Kasumi-1 (cell line): ENCODE measurements around the gene COL18A1.

ENCODE experiments used
- DNase-seq, 2 experiments: peaks; one replicate each; lab custom pipeline; 2025; lab: John Stamatoyannopoulos, UW

The COL18A1 gene

DNA sequence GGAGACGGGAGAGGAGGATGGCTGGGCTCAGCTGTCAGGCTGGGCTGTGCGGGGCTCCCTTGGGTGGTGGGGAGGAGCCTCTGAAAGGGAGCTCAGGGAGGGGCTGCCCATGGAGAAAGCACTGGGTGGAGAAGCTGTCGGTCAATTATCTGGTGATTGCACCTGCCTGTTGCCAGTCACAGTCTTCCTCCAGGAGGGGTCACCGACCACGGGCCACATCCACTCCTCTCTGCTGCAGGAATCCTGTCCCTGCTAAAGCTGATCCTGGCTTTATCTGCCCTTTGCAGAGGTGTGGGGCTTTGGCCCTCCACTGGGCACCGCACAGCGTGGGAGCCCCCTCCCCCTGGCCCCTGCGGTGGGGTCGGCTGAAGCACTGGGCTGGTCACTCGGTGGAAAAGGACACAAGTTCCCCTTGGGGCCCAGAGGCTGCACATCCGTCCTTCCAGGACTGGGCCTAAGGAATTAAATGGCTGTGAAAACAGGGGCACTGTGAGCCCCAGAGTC lies 21.8 kb upstream of the COL18A1 start:
- DNase-seq, result no peak

DNA sequence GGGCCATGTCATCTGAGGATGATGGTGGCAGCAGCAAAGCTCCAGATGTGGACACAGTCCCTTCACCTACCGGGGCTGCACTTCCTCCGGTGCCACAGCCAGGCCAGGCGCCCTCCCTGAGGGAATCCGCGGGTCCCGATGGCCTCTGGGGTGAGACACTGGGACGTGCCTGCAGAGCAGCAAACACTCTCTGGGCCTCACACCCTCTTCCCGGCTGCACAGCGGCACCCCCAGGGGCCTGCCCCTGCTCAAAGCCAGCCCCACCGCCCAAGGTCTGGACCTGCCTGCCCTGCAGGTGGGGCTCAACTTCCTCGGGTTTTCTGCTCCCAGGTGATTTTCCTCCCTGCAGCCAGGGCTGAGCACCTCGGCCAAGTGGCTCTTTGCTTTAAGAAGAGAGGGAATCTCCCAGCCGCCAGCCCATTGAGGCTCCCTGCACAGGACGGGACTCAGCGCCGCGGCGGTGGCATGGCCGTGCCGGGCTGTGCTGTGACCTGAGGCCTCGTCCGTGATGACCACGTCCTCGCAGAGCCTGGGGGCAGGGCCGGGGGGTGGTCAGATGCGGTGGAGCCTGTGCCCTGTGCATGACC lies 21.3 kb upstream of the COL18A1 start:
- no peak for DNase-seq

DNA sequence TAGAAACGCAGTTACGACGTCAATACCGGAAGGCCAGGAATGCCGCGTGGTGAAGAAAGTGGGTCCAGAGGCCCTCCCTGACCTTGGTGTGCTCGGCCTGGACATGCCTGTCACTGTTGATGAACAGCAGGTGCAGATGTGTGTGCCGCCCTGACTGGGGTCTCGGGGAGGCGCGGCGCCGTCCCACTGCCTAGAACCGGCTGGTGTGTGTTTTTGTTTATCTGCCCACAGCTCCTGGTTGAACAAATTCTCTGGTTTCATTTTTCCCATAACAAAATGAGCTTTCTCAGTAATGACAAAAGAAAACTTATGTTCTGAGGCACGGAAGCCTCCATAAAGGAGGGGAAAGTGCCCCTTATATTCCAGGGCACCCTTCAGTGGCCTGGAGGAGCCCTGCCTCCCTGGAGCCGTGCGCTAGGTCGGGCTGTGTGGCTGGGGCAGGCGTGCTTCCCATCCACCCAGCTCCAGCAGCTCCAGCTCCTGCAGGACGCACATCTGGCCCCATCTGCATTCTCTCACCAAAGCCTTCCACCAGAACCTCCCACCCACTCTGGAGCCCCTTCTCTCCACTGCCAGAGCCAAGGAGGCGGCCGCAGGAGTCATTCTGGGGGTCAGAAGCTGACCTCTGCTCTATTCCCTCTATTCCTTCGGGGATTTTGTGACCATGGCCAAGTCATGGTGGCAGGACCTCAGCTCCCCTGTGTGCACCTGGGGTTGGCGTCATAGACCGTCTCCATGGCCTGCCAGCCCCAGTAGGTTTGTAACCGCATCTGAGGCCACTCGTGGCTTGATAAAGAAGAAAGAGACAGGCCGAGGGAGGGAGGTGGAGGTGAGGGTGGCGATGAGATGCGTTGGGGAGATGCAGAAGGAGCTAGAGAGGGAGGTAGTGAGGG lies 20.1 kb upstream of the COL18A1 start:
- DNase-seq, result no peak

DNA sequence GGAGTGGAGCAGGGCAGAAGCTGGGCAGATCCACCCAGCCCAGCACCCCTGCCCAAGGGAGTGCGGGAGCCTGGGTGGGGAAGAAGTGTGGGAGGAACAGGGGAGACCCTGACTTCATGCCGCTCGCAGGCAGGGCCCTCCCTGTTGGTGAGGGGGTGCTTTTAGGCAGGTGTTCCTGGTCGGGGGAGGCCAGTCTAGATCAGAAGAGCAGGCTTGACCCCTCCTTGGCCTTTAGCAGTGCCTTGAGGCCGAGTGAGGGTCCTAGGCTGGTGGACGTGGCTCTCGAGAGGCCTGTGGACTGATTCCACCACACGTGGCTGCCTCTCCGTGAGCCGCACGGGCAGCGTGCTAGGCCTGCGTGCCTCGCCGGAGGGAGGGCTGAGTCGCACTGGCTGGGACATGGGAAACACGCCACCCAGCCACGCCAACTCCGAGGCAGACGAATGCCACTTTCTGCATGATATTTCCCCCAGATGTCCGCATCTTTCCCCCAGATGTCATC lies 19.4 kb upstream of the COL18A1 start:
- DNase-seq, result no peak

DNA sequence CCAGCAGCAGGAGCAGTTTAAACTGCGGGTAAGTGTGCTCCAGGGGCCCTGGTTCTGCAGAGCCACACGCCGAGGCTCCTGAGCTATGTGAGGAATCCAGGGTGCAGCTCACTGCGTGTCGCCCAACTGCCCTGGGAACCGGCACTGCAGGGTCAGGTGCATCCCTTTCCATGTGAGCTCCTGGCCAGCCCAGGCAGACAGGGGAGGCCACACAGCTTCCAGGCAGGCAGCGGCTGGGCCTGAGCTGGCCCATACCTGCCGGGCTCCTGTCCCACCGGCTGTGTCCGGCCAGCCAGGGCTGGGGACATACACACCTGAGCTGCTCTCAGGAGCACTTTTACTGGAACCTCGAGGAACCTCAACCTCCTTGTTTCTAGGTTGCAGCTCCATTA lies 18.6 kb upstream of the COL18A1 start:
- no peak for DNase-seq

DNA sequence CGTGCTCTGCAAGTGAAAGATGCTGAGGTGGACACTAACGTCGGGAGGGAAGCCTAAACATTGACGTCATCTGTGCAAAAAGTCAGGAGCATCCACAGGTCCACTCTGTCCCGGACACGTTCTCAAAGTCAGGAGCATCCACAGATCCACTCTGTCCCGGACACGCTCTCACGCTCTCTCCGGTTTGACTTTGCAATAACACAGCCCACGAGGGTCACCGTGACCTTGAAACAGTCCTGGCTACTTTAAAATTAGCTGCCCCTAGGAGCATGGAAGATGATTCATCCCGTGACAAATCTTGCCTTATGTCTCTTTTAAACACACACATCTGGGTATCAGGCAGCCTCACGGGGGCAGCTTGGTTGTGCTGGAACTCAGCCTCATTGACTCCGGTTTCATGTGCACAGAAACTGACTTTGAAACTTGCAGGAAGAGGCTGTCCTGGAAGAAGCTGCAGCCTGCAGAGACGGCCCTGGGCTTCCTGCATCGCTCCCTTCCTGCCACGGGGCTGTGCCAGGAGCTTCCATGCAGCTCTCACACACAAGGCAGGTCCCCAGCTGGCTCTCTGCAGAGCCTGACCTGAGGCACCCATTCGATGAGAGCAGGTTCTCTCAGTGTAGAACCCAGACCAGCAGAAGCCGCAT lies 18.1 kb upstream of the COL18A1 start:
- DNase-seq, result no peak

DNA sequence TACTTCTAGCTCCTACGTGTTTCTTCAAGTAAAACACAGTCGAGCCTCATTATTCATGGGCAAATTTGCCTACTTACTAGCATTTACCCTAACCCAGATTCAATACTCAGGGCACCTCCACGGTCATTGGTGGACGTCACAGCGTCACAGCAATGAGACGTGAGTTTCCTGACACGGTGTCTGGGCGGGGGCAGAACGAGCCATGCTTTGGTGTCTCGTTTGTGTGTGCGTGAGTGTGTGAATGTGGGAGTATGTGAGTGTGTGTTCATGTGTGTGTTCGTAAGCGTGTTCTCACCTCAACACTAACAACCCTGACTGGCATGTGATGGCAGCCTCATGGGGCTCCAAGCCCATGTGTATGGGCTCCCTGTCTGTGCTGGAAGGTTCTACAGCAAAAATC lies 17.5 kb upstream of the COL18A1 start:
- DNase-seq, result no peak

DNA sequence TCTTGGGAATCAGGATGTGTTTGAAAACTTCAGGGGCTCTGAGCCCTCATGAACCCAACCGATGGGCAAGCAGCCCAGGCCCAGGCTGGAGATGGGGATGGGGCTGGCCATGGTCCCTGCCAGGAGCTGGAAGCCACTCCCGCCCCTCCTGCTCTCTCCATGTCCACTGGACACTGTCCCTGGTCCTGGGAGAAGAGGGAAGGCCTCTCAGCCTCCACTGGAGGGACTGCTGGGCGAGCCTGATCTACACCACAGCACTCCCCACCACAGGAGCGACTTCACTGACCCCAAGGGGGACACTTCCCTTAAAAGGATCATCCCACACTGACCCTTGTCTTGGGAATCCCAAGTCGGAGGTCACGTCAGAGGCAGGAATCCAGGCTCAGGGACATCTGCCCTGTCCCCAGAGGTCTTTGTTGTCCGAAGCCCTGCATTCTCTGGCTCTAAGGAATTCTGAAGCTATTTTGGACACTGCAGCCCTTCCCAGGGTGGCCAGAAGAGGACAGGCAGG lies 16.9 kb upstream of the COL18A1 start:
- no peak for DNase-seq

DNA sequence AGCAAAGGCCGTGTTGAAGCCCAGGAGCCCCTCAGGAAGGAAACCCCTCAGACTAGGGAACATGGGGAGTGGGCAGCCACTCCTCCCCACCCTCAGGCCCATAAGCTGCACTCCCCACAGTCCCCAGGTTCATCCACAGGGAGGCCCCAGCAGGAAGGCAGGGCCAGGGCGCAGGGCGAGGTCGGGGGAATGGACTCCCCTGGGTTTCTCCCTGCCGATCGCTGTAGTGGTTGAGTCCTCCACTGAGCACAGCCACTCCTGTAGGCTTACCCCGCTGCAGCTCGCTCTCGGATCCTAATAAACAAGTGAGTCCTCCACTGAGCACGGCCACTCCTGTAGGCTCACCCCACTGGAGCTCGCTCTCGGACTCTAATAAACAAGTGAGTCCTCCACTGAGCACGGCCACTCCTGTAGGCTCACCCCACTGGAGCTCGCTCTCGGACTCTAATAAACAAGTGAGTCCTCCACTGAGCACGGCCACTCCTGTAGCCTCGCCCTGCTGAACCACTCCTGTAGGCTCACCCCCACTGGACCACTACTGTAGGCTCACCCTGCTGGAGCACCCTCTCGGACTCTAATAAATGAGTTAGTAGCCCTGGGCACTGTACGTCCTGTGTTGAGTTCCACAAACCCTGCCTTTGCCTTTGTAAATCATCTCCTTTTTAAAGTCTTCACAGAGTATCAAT lies 16.2 kb upstream of the COL18A1 start:
- DNase-seq, result no peak

DNA sequence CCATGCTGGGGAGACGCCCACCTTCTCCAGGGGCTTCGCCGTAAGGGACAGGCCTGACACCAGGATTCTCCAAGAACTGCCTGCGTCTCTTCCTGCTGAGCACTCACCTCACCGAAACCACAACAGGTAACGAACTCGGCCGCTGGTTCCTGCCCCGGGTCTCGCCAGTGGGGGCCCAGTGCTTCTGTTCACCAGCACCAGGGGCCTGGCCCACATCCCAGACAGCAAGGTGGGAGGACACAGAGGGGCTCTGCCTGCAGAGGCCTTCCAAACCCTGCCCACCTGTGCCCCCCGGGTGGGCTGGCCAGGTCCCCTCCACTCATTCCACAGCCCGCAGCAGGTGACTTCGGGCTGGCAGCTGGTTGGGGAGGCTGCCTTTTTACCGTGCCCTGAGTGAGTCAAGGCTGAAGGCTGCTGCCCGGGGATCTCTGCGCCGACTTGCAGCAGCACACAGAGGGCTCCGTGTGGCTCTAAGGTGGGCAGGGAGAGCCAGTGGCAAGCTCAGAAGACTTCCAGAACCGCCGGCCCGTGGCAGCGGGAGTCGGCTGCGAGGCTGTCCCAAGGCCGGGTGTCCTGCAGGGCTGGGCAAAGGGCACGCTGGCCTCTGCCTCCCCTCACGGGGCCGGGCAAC lies 14.7 kb upstream of the COL18A1 start:
- no peak for DNase-seq

DNA sequence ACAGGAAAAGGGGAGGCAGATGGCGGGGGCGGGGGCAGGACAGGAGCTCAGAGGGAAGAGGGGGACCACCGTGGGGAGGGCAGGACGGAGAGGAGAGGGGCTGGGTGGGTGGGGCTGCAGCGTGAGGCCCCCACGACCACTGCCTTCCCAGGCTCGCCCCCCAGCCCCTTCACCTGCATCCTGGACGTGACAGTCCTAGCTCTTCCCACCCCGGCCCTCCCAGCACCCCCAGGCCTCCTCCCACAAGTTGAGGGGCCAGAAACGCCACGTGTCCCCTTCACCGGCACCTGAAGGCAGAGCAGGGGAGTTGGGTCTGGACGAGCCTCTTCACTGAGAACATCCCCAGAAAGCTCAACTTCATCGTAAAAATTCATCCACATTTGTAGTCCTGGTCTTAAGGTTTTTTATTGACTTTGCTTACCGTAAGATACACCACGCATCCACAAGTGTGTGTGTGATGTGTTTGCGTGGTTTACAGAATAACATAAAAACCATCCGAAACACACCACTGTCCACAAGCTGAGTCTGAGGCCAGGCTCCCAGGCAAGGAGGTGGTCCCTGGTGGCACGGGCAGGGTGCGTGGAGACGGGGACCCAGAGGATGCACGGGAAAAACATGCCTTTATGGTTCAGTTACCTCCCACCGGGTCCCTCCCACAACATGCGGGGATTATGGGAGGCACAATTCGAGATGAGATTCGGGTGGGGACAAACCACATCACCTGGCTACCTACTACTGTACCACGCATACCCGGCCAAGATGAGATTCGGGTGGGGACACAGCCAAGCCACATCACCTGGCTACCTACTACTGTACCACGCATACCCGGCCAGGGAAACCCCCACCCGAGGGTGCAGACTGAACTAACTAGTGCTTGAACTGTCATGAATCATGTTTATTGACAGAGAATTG lies 13.9 kb upstream of the COL18A1 start:
- no peak for DNase-seq

DNA sequence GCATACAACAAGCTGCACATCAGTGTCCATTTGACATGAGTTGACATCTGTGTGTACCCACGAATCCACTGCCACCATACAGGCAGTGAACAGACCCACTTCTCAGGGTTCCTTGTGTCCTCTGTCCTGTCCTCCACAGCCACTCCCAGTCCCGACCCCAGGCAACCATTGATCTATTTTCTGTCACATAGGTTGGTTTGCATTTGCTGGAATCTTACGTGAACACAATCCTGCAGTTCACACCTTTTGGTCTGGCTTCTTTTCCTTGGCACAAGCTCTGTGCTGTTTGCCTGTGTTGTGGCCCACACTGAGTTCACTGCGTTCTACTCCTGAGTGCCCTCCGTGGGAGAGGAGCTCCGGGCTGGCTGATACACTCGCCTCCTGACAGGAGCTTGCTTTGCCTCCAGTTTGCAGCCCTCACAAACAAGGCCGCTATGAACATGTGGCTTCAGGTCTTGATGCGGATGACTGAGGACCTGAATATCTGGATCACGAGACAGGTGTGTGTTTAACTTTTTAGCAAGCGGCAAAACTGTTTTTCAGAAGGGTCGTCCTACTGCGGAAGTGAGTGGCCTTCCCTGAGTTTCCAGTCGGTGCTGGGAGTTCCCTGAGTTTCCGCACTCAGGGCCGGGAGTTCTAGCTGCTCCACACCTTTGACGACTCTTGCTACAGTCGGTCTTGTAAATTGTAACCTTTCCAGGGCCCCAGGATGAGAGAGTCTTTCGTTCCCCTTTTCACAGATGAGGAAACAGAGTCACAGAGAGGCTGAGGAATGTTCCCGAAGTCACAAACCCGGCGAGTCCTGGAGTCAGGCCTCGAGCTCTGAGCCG lies 13.0 kb upstream of the COL18A1 start:
- no peak for DNase-seq

DNA sequence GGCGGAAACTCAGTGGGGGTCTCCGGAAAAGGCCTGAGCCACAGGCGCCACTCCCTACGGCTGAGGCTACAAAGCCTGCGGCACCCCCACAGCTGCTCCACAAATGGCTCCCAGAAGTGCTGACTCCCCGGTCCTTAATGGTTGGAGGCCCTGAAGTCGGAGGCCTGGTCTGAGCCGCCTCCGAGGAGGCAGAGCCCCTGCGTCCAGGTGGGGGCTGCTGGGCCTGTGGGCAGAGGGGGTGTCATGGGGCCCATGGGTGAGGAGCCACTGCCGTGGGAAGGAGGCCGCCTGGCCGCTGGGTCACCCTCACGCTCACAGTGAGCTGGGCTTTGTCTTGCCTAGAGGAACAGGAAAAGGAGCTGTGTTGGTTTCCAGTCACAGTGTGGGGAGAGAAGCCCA lies 12.4 kb upstream of the COL18A1 start:
- no peak for DNase-seq

DNA sequence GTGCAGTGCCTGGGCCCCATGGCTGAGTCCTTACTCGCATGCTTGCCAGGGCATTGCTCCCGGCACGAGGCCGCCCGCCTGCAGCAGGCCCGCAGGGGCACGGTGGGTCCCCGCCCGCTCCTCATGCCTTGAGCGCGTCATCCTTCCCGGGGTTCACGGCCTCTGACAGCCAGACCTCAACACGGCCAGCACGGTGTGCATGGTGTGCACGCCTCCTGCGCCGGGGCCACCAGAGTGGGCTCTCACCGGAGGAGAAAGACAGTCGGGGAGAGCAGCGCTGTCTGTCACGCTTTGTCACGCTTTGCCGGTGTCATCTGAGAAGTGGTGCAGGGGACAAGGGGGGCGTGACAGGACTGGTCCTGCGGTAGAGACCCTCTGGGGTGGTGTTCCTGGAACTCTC lies 11.9 kb upstream of the COL18A1 start:
- DNase-seq, result no peak

DNA sequence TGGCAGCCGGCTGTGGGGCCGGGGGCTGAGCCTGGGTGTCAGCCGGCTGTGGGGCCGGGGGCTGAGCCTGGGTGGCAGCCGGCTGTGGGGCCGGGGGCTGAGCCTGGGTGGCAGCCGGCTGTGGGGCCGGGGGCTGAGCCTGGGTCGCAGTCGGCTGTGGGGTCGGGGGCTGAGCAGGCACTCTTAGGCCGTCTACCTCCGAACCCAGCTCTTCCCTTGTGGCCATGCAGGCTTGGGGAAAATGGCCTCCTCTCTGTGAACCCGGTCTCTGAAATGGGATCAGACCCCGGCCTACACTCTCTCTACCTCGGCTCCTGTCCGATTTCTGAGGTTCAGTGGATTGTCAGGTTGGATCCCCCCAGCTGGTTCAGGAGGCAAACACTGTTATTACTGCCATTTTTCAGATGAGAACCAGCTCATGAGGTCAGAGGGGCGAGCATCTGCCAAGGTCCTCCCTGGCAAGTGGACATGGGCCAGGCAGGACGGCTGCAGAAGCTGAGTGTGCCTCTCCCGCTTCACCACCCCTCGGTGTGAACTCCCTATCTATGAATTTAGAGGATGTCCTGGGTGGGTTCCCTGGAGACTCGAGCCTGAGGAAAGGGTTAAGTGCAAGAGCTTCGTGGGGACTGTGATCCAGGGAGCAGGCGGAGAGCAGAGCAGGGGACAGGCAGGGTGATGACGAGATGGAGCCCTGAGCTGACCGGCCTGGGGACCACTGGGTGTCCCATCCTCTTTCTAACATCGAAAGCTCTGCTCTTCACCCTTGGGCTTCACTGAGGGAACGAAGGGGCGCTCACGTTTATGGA lies 10.9 kb upstream of the COL18A1 start:
- no peak for DNase-seq

DNA sequence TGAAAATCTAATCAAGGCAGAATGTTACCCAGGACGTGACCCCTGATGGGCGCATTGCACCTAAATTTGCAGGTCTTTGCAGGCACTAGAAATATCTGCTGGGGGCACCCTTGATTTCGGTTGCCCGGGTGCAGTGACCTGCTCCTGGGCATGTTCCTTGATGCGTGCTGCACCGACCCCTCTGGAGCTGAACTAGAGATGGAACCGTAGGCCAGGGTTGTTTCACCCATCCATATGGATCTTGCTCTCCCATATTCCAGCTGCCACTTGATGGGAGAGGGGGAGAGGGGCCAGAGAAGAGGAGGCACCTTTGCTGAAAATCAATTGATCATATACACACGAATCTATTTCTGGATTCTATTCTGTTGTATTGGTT lies 8.4 kb upstream of the COL18A1 start:
- no peak for DNase-seq

DNA sequence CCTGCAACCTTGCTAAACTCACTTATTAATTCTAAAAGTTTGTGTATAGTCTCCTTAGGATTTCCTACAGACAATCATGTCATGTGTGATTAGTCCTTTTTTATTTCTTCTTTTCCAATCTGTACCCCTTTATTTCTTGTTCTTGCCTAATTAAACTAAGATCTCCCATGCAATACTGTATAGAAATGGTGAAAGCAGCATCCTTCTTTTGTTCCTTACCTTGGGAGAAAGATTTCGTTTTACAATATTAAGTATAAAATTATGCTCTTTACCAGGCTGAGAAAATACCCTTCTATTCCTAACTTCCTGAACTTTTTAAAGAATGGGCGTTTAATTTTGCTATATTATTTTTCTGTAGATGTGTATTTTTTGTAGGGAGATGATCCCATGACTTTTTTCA lies 7.6 kb upstream of the COL18A1 start:
- no peak for DNase-seq

DNA sequence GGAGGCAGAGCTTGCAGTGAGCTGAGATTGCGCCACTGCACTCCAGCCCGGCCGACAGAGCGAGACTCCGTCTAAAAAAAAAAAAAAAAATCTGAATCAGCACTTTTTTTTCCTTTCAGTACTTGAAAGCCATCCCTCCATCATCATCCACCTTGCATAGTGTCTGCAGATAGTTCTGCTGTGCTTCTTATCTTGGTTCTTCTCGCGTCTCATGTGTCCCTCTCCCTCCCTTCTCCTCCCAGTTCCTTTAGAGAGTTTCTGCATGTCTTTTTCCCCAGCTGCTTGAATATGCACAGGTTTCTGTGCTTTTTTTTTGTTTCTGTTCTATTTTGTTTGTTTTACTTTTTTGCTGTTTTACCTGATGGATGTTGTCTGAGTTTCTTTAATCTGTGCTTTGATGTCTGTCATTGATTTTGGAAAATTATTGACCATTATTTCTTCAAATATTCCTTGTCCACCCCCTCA lies 3.9 kb upstream of the COL18A1 start:
- DNase-seq, result no peak
